SKM-1 treated with dmso at 0.1 percent for 144 hours (cell line): ENCODE data around the gene TBATA.

ENCODE experiments used
- DNase-seq: peaks from one replicate; lab custom pipeline; 2025; ENCODE audit not compliant: unreplicated experiment; lab: John Stamatoyannopoulos, UW

Gene TBATA

GRCh38 chr10:70763567-70763966, 21.6 kb downstream of the TBATA start:
- no peak for DNase-seq

- DNase-seq, result peak; percentile 55
Measured at GRCh38 chr10:70762441-70763175, 22.6 kb downstream of the TBATA start.

- DNase-seq, result no peak
Measured at GRCh38 chr10:70761727-70762350, 23.3 kb downstream of the TBATA start.

- no peak for DNase-seq
Measured at GRCh38 chr10:70761031-70761601, 24.1 kb downstream of the TBATA start.

GRCh38 chr10:70760271-70760787, 24.8 kb downstream of the TBATA start:
- DNase-seq, result no peak

- peak; percentile 54 for DNase-seq
Measured at GRCh38 chr10:70759781-70760180, 25.4 kb downstream of the TBATA start.

GRCh38 chr10:70758757-70759514, 26.2 kb downstream of the TBATA start:
- DNase-seq, result peak; percentile 65

- no peak for DNase-seq
Measured at GRCh38 chr10:70757856-70758255, 27.3 kb downstream of the TBATA start.

GRCh38 chr10:70756700-70757360, 28.3 kb downstream of the TBATA start:
- no peak for DNase-seq

GRCh38 chr10:70753841-70754621, 31.1 kb downstream of the TBATA start:
- DNase-seq, result no peak

- no peak for DNase-seq
Measured at GRCh38 chr10:70753026-70753663, 32.0 kb downstream of the TBATA start.

- DNase-seq, result no peak
Measured at GRCh38 chr10:70752571-70752970, 32.6 kb downstream of the TBATA start.

GRCh38 chr10:70751991-70752390, 33.2 kb downstream of the TBATA start:
- DNase-seq, result no peak

GRCh38 chr10:70751356-70751755, 33.8 kb downstream of the TBATA start:
- DNase-seq, result no peak

GRCh38 chr10:70750156-70750703, 34.9 kb downstream of the TBATA start:
- no peak for DNase-seq

GRCh38 chr10:70749756-70750155, 35.4 kb downstream of the TBATA start:
- no peak for DNase-seq

- no peak for DNase-seq
Measured at GRCh38 chr10:70748801-70749573, 36.2 kb downstream of the TBATA start.

GRCh38 chr10:70748305-70748704, 36.9 kb downstream of the TBATA start:
- DNase-seq, result no peak
